Activated T-helper 1 cell treated with anti-CD3 and anti-CD28 coated beads, Interleukin-12 subunit alpha, Interleukin-12 subunit beta, Interleukin-2, Interleukin-4 antibody, amounts not matched to agents 30 ng/mL and 10 ng/mL and 1 ng/mL, durations not matched to agents 14 hours and 24 hours and 36 hours (primary cell): Measurements from ENCODE around the gene OOEP. TPM values are rescaled to one million over a fixed set of nuclear protein-coding genes. Genes with fewer than 3 reads are reported as not detected.
"Not testable (repeated sequence)": the region's sequence is repeated elsewhere in the genome, so short reads cannot be mapped to it uniquely, and the experiment has no call there.

Experiments
- DNase-seq: peaks from one replicate; pipeline ENCODE4 v3.0.0; 2021; ENCODE audit warnings: low spot score
- H3K27ac Mint-ChIP-seq: one replicate; pipeline ENCODE4 v1.8.0; 2021; ENCODE audit warnings: mild to moderate bottlenecking, mixed read lengths
- H3K27me3 Mint-ChIP-seq: one replicate; pipeline ENCODE4 v1.8.0; 2022; ENCODE audit warnings: mild to moderate bottlenecking, moderate library complexity, mixed read lengths; ENCODE audit not compliant: insufficient read depth
- H3K36me3 Mint-ChIP-seq: one replicate; pipeline ENCODE4 v1.8.0; 2021; ENCODE audit warnings: low read depth, mixed read lengths
- H3K4me1 Mint-ChIP-seq: one replicate; pipeline ENCODE4 v1.8.0; 2021; ENCODE audit warnings: low read depth, mixed read lengths
- H3K4me3 Mint-ChIP-seq: one replicate; pipeline ENCODE4 v1.8.0; 2021; ENCODE audit warnings: mild to moderate bottlenecking, moderate library complexity, mixed read lengths
- H3K9me3 Mint-ChIP-seq: one replicate; pipeline ENCODE4 v1.8.0; 2021; ENCODE audit warnings: mixed read lengths
- intact Hi-C: fragments of 100-400 bp; cut with micrococcal nuclease; formaldehyde crosslinking; loops from one replicate; pipeline ENCODE4 v1.15.1; 2024
- total RNA-seq: library from RNA; stranded (reverse); gene quantifications from 2 replicates; pipeline ENCODE4 v1.2.3, GENCODE V29; 2022

Gene OOEP
- 1.2 TPM in 1 of 2 replicates, not detected in the other for total RNA-seq

DNA sequence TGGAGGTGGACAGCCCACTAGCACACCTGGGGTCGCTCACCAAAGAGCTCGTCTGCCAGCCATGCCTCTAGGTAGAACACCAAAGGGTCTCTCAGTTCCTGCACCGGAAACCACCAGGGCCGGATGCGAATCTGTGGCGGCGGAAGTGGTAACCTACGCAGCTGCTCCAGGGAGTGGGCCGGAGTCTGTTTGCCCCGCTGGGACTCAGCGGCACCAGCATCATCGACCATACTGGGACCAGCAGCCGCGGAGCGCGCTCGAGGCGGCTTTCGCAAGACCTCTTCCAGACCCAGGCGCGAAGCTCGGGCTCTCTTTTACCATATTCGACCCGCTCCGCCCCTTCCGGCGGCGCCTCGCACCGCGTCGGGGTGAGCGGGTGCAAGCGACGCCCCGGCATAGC lies at the start of gene OOEP:
OOEP (minus strand) TSS at position 335 of the 400 bp plus-strand sequence; CDS start at position 230, 105 bp downstream.
- H3K9me3 Mint-ChIP-seq, result peaks cover 4% of the 10 kb centered on the region
- H3K27ac Mint-ChIP-seq, result no peak within 1 kb of the TSS
- intact Hi-C loops, result no loop called here
- H3K4me3 Mint-ChIP-seq, result no peak within 1 kb of the TSS
- no peaks in the 10 kb centered on the region for H3K4me1 Mint-ChIP-seq
- DNase-seq, result no peak
- no peaks in the 10 kb centered on the region for H3K36me3 Mint-ChIP-seq
- H3K27me3 Mint-ChIP-seq, result peaks cover 6% of the 10 kb centered on the region

DNA sequence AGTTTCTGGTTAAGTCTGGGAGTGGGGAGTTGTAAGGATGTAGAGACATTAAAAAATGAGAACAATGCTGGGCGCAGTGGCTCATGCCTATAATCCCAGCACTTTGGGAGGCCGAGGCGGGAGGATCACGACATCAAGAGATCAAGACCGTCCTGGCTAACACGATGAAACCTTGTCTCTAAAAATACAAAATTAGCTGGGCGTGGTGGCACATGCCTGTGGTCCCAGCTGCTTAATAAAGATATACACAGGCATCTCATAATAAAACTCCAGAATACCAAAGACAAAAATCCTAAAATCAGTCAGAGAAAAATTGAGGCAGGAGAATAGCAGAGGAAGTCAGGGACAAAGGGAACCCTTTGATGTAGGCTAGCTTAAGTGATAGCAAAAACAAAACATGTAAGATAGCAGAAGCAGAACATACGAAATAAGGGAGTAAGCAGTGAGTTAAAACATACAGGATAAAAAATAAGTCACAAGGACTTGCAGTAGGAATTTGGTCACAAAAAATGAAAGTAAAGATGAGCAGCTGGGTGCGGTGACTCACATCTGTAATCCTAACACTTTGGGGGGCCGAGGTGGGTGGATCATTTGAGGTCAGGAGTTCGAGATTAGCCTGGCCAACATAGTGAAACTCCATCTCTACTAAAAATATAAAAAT lies 48.5 kb upstream of the OOEP start:
- Mint-ChIP-seq H3K27ac (no peak overlapping the region), H3K4me1 (peaks cover 28% of the 10 kb centered on the region), H3K4me3 (no peak overlapping the region), H3K36me3 (peaks cover 43% of the 10 kb centered on the region), H3K27me3 (no peaks in the 10 kb centered on the region), H3K9me3 (no peaks in the 10 kb centered on the region)
- intact Hi-C loops, result no loop called here
- DNase-seq, result no peak

DNA sequence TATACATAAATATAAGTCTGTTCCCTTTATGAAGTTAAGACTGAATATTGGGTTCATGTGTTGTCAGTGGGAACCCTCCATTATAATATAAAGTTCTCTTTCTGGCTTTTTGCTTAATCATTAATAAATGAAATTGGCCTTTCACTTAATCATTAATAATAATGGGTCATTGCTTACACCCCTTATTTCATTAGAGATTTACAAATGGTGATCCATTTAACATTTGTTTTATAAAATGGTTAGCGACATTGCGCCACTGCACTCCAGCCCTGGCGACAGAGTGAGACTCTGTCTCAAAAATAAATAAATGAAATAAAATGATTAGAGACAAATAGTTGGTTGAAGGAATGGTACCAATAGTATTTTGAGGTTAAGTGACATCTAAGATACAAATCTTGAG lies 43.4 kb upstream of the OOEP start:
- intact Hi-C loops, result no loop called here
- Mint-ChIP-seq H3K4me3 (no peak overlapping the region), H3K4me1 (peaks cover 10% of the 10 kb centered on the region), H3K36me3 (peaks cover 25% of the 10 kb centered on the region), H3K9me3 (no peaks in the 10 kb centered on the region), H3K27ac (no peak overlapping the region), H3K27me3 (no peaks in the 10 kb centered on the region)
- DNase-seq, result no peak

DNA sequence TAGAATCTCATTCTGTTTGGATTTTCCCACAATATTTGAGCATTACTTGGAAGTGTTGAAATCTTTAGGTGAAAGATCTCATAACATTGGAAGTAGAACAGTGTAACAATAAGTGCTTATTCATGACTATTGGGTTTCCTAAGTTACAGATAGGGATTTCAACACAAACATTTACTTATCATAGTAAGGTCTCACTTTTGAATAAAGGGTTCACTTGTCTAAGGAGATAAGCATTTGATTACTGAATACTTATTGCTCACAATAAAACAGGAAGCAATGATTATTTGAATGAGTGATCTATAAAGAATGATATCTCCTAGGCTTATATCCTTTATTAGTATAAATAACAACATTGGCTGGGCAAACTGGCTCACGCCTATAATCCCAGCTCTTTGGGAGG lies 39.7 kb upstream of the OOEP start:
- intact Hi-C loops, result no loop called here
- Mint-ChIP-seq H3K9me3 (no peaks in the 10 kb centered on the region), H3K4me3 (no peak overlapping the region), H3K27me3 (no peaks in the 10 kb centered on the region), H3K36me3 (peaks cover 9% of the 10 kb centered on the region), H3K27ac (no peak overlapping the region), H3K4me1 (no peaks in the 10 kb centered on the region)
- DNase-seq, result no peak

DNA sequence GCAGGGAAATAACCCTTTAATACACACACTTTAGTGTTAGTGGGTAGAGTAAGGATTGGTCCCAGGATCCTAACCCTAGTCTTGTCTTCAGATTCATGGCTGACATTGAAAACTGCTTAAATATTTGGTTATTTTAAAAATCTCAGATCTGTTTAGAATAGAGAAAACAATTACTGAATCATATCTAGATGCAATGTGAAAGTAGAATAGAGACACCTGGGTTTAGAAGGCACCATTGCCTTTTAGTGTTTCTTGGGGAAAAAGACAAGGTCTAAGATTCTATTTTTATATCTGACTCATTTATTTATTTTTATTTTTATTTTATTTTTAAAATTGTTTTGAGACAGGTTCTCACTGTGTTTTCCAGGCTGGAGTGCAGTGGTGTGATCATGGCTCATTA lies 31.0 kb upstream of the OOEP start:
- Mint-ChIP-seq H3K36me3 (peaks cover 3% of the 10 kb centered on the region), H3K4me1 (no peaks in the 10 kb centered on the region), H3K4me3 (no peak overlapping the region), H3K9me3 (no peaks in the 10 kb centered on the region), H3K27ac (no peak overlapping the region), H3K27me3 (no peaks in the 10 kb centered on the region)
- DNase-seq, result no peak
- intact Hi-C loops, result no loop called here

DNA sequence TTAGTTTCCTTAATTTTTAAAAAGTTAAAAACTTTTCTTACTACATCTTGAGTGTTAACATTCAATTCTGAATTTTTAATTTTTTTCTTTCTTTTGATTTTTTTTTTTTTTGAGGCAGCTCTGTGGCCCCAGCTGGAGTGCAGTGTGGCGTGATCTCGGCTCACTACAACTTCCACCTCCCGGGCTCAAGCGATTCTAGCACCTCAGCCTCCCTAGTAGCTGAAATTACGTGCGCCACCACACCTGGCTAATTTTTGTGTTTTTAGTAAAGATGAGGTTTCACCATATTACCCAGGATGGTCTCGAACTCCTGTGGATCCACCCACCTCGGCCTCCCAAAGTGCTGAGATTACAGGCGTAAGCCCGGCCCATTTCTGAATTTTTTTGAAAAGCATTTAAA lies 26.2 kb upstream of the OOEP start:
- Mint-ChIP-seq H3K27me3 (no peaks in the 10 kb centered on the region), H3K36me3 (peaks cover 3% of the 10 kb centered on the region), H3K27ac (no peak overlapping the region), H3K4me3 (no peak overlapping the region), H3K9me3 (no peaks in the 10 kb centered on the region), H3K4me1 (peaks cover 13% of the 10 kb centered on the region)
- no peak for DNase-seq
- intact Hi-C loops, result no loop called here

DNA sequence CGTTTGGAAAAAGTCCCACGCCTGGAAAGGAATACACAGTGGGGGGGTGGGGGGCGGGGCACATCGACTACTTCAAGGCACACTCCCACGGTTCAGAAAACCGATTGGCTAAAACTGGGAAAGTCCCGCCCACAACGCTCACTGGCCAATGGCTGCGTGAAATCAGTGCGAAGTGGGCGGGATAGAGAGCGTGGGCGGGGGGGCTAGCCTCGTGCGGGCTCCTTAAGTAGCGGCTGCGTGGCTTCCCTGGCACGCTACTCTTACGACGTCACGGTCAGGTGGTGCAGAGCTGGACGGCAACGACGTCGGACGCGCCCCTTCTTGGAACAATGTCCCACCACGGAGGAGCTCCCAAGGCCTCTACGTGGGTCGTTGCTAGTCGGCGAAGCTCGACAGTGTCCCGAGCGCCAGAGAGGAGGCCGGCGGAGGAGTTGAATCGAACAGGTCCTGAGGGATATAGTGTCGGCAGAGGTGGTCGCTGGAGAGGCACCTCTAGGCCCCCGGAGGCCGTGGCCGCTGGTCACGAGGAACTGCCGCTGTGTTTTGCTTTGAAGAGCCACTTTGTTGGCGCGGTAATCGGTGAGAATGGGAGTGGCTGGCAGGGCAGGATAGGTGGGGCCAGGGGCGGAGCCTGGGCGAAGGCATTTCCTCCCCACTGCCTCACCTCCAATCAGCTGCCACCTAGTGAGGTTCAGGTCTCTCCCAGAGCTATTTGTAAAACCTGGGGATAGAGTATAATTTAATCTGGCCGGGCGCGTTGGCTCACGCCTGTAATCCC lies 25.1 kb upstream of the OOEP start, which contains the start of gene DDX43:
DDX43 (plus strand) TSS at position 252 of the 778 bp plus-strand sequence; CDS start at position 330, 78 bp downstream.
- intact Hi-C loops, result no loop called here
- no peaks in the 10 kb centered on the region for H3K27me3 Mint-ChIP-seq
- peak within 1 kb of the TSS; percentile 77 for H3K4me3 Mint-ChIP-seq
- peaks cover 14% of the 10 kb centered on the region for H3K4me1 Mint-ChIP-seq
- peak within 1 kb of the TSS; percentile 79 for H3K27ac Mint-ChIP-seq
- no peaks in the 10 kb centered on the region for H3K9me3 Mint-ChIP-seq
- H3K36me3 Mint-ChIP-seq, result peaks cover 3% of the 10 kb centered on the region
- peak; percentile 36 for DNase-seq

DNA sequence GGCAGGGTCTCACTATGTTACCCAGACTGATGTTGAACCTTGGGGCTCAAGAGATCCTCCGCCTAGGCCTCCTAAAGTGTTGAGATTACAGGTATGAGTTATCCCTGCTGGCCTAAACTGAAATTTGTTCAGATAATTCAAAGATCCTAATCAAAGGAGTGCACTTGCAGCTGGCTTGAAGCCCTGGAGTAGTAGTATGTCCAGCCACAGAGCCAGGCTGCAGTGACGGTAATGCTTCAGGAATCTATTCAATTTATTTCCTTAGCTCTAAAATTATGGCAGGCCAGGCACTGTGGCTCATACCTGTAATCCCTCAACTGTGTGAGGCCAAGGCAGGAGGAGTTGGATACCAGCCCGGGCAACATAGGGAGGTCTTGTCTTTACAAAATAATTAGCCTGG lies 23.6 kb upstream of the OOEP start:
- intact Hi-C loops, result no loop called here
- Mint-ChIP-seq H3K4me3 (no peak overlapping the region), H3K27me3 (no peaks in the 10 kb centered on the region), H3K27ac (no peak overlapping the region), H3K9me3 (no peaks in the 10 kb centered on the region), H3K36me3 (peaks cover 3% of the 10 kb centered on the region), H3K4me1 (peaks cover 19% of the 10 kb centered on the region)
- DNase-seq, result no peak

DNA sequence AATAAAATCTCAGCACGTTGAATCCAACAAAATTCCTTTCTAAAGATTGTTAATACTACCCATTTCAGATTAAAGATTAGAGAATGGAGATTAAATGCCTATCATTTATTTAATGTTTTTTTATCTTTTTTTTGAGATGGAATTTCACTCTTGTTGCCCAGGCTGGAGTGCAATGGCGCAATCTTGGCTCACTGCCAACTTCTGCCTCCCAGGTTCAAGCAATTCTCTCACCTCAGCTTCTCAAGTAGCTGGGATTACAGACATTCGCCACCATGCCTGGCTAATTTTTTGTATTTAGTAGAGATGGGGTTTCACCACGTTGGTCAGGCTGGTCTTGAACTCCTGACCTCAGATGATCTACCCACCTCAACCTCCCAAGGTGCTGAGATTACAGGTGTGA lies 22.5 kb upstream of the OOEP start:
- H3K27ac Mint-ChIP-seq, DNase-seq, H3K36me3 Mint-ChIP-seq, intact Hi-C loops, H3K9me3 Mint-ChIP-seq, H3K27me3 Mint-ChIP-seq: not testable (repeated sequence)
- H3K4me1 Mint-ChIP-seq, result peaks cover 19% of the 10 kb centered on the region
- H3K4me3 Mint-ChIP-seq, result peak overlapping the region; percentile 22

DNA sequence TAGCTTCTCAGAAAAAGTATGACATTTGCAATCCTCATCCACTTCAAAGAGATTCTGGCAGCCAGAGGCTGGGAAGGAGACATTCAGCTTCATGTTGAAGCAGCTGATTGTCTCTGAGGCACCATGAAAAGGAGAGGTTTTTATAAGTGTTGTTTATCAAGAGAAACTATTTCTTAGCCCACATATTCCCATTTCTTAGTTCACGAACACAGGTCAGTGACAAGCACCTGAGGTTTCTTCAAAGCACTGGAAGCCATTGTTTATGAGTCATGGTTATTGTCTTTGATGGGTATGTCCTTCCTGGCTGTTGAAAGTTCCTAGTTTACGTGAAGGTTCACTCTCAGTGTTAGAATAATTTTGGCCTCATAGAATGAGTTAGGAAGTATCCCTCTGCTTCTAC lies 22.0 kb upstream of the OOEP start:
- Mint-ChIP-seq H3K27me3 (no peaks in the 10 kb centered on the region), H3K36me3 (peaks cover 3% of the 10 kb centered on the region), H3K9me3 (no peaks in the 10 kb centered on the region), H3K4me3 (peak overlapping the region; percentile 22), H3K27ac (peak overlapping the region; percentile 49), H3K4me1 (peaks cover 19% of the 10 kb centered on the region)
- no peak for DNase-seq
- intact Hi-C loops, result no loop called here

DNA sequence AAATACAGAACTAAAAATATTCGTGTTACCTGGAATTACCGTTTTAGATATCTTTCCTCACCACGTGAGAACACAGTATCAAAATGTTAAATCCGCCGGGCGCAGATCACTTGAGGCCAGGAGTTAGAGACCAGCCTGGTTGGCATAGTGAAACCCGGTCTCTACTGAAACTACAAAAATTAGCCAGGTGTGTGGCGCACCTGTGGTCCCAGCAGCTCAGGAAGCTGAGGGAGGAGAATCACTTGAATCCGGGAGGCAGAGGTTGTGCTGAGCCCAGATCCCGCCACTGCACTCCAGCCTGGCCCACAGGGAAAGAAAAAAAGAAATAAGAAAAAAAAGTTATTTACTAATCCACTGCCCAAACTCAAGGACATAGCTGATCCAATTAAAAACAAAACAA lies 20.2 kb upstream of the OOEP start:
- intact Hi-C loops, result loop anchor here (2.0 to 5.0 kb wide), 2 partner anchors 61 to 768 kb away; partner anchors contain the start of gene KCNQ5
- Mint-ChIP-seq H3K4me1 (peaks cover 19% of the 10 kb centered on the region), H3K36me3 (no peaks in the 10 kb centered on the region), H3K9me3 (no peaks in the 10 kb centered on the region), H3K27me3 (no peaks in the 10 kb centered on the region), H3K4me3 (no peak overlapping the region), H3K27ac (no peak overlapping the region)
- no peak for DNase-seq

DNA sequence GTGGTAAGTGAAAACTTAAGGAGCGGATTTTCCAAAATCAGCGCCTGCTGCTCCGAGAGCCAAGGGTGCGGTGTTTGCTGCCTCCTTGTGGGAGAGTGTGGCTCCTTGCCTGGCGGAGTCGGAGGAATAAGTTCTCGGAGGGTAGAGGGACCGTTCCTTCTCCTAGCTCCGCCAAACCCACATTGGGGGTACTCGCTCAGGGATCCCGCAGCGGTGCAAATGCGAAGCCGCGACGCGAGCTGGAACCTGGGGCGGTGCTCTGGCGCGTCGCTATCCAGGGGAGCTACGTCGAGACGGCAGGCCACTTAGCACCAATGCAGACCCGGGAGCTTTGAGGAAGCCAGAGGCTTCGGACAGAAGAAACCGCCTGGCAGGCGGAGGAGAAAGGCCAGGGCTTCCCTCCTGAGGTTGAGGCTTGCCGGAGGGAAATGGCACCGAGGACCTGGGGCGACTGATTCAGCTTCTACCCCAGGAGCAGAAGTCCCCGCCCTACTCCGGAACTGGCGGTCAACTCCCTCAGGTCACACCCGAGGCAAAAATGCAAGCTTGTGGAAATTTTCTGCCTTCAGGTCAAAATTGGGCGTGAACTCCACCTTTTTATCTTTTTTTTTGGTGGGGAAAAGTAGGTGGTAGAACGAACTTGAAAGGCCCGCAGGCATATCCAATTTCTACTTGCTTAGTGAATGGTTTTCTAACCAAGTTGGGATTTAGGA lies 19.3 kb upstream of the OOEP start:
- Mint-ChIP-seq H3K4me3 (peak overlapping the region; percentile 75), H3K27me3 (peaks cover 3% of the 10 kb centered on the region), H3K27ac (peak overlapping the region; percentile 74), H3K4me1 (peaks cover 19% of the 10 kb centered on the region), H3K36me3 (no peaks in the 10 kb centered on the region), H3K9me3 (no peaks in the 10 kb centered on the region)
- DNase-seq, result peak; percentile 51
- intact Hi-C loops, result loop anchor here (1.0 to 5.0 kb wide), 4 partner anchors 62 to 977 kb away; partner anchors contain the start of gene KCNQ5

DNA sequence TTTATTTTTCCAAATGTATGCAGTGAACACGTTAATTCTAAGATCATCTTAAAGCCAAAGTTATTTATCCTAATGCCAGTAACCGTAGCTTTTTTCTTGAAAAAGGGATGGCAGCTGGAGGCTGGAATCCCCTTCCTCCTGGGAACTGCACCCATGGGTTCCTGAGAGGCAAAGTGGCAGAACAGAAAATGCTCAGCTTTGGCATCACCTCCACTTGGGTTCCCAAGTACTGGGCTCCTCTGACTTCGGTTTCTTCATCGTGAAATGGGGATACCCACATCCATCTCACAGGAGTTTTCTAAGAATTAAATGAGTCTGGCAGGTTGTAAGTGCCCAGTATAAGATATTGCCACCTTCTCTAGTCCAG lies 18.7 kb upstream of the OOEP start:
- H3K9me3 Mint-ChIP-seq, result no peaks in the 10 kb centered on the region
- H3K4me1 Mint-ChIP-seq, result peaks cover 19% of the 10 kb centered on the region
- peak overlapping the region; percentile 74 for H3K27ac Mint-ChIP-seq
- H3K27me3 Mint-ChIP-seq, result peaks cover 4% of the 10 kb centered on the region
- intact Hi-C loops, result loop anchor here (1.0 to 5.0 kb wide), 4 partner anchors 62 to 976 kb away; partner anchors contain the start of gene KCNQ5
- peak overlapping the region; percentile 75 for H3K4me3 Mint-ChIP-seq
- DNase-seq, result no peak
- H3K36me3 Mint-ChIP-seq, result no peaks in the 10 kb centered on the region
